ENCODE data around the gene CEACAM19. TPM values are rescaled to one million over a fixed set of nuclear protein-coding genes. Genes with fewer than 3 reads are reported as not detected.

Gene CEACAM19
- total RNA-seq, 1 experiment from 2014 or later = 3.5 TPM

DNA sequence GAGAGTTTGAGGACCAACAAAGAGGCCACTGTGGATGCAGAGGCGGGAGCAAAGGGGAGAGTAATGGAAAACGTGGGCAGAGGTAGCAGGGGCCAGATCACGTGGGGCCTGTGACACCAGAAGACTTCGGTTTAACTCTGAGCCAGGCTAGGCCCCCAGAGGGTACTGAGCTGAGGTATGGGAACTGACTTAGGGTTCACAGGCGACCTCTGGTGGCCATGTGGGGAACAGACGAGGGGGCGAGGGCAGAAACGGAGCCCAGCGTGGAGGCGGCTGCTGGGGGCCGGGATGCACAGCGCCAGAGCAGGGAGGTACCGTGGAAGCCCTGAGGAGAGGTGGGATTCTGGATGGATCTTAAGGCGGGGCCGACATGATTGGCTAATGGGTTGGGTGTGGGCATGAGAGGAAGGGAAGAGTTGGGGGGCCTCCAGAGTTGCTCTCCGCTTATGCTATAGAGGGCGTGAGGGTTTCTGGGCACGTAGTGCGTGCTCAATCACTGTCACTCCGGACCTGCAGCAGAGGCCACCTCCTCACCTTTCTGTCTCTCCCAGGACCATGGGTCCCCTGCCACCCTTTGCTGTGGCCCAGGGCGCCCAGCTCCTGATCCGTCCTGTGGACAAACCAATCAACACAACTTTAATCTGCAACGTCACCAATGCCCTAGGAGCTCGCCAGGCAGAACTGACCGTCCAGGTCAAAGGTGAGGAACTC is 13.9 kb upstream of the CEACAM19 start:
- H2BK120ac ChIP-seq (ENCODE audit: low read depth, low read length, poor library complexity, severe bottlenecking) = no peak overlapping the region
- no peak overlapping the region for H3K4me2 ChIP-seq (ENCODE audit: insufficient read depth, insufficient read length, low read length)
- no peaks in the 10 kb centered on the region for H3K9me3 ChIP-seq (ENCODE audit: control insufficient read depth, low read depth, low read length)
- peaks cover 2 to 4% of the 10 kb centered on the region in 2 experiments; a peak in 2 of 5 replicates for H3K9me3 Mint-ChIP-seq
- H3K79me2 ChIP-seq (ENCODE audit: insufficient read depth, low read length) = no peaks in the 10 kb centered on the region
- DNase-seq = peak; percentile 86
- no peak overlapping the region for H4K8ac ChIP-seq (replicated peaks; ENCODE audit: insufficient read length, low read depth, low read length)
- H3K9ac ChIP-seq (ENCODE audit: extremely low read depth, insufficient read length, low read length) = no peak overlapping the region
- no peak overlapping the region for H3T11ph ChIP-seq (ENCODE audit: low read length)
- H3K27me3 Mint-ChIP-seq (ENCODE audit: low read depth) = no peaks in the 10 kb centered on the region
- H3K36me3 Mint-ChIP-seq (ENCODE audit: insufficient read depth in 1 of 3, low read depth in 3 of 3) = peaks cover 38 to 79% (median 61%) of the 10 kb centered on the region in 3 experiments
- H2AFZ ChIP-seq (ENCODE audit: low read length) = no peak overlapping the region
- H3K18ac ChIP-seq (ENCODE audit: insufficient read length, low read depth, low read length) = no peak overlapping the region
- no peaks in the 10 kb centered on the region for H3K27me3 ChIP-seq (ENCODE audit: insufficient read depth, low read length)
- H3K56ac ChIP-seq (ENCODE audit: insufficient read length, low read depth, low read length) = no peak overlapping the region
- no peaks in the 10 kb centered on the region for H3K4me1 ChIP-seq (ENCODE audit: insufficient read depth, low read length)
- no peak overlapping the region for H2BK15ac ChIP-seq (ENCODE audit: low read depth, low read length)
- H3K4me1 Mint-ChIP-seq = peaks cover 2 to 5% of the 10 kb centered on the region in 2 experiments; a peak in 2 of 4 replicates
- H3K27ac ChIP-seq (ENCODE audit: insufficient read length, low read depth, low read length) = no peak overlapping the region
- no peak overlapping the region for H3K14ac ChIP-seq (ENCODE audit: insufficient read depth, low read length)
- no peak overlapping the region for H2BK12ac ChIP-seq (ENCODE audit: insufficient read length, low read depth, low read length)
- no peak overlapping the region for H3K4ac ChIP-seq (ENCODE audit: low read depth, low read length)
- no peak overlapping the region for H2AK5ac ChIP-seq (ENCODE audit: insufficient read length, low read length)
- H3K27ac Mint-ChIP-seq = peak overlapping the region in 1 of 3 experiments; percentile 55; a peak in 1 of 7 replicates
- WGBS (ENCODE audit: extremely low coverage, insufficient read length, low lambda C conversion rate) = no CpG with 5 or more reads among the region's 25 CpGs
- TF ChIP-seq, protein P1, sequence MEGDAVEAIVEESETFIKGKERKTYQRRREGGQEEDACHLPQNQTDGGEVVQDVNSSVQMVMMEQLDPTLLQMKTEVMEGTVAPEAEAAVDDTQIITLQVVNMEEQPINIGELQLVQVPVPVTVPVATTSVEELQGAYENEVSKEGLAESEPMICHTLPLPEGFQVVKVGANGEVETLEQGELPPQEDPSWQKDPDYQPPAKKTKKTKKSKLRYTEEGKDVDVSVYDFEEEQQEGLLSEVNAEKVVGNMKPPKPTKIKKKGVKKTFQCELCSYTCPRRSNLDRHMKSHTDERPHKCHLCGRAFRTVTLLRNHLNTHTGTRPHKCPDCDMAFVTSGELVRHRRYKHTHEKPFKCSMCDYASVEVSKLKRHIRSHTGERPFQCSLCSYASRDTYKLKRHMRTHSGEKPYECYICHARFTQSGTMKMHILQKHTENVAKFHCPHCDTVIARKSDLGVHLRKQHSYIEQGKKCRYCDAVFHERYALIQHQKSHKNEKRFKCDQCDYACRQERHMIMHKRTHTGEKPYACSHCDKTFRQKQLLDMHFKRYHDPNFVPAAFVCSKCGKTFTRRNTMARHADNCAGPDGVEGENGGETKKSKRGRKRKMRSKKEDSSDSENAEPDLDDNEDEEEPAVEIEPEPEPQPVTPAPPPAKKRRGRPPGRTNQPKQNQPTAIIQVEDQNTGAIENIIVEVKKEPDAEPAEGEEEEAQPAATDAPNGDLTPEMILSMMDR (conservative IDR thresholded peaks at IDR 0.05) = peak; percentile 95
- H3K23ac ChIP-seq (ENCODE audit: insufficient read length, low read depth, low read length) = no peak overlapping the region
- no peaks in the 10 kb centered on the region for H3K79me1 ChIP-seq (ENCODE audit: insufficient read depth, low read depth, low read length, poor library complexity, severe bottlenecking)
- H4K20me1 ChIP-seq (ENCODE audit: control insufficient read depth, insufficient read depth, insufficient read length) = no peaks in the 10 kb centered on the region
- no peak overlapping the region for H2BK20ac ChIP-seq (ENCODE audit: low read depth, low read length, poor library complexity, severe bottlenecking)
- no peak overlapping the region for H2BK5ac ChIP-seq (ENCODE audit: insufficient read length, low read length)
- no peaks in the 10 kb centered on the region for H3K23me2 ChIP-seq (ENCODE audit: insufficient read length, low read depth, low read length, poor library complexity, severe bottlenecking)
- H3K4me3 Mint-ChIP-seq = peak overlapping the region in 1 of 2 experiments; percentile 12; a peak in 1 of 5 replicates
- H4K5ac ChIP-seq (ENCODE audit: insufficient read length, low read depth, low read length) = no peak overlapping the region
- no peak overlapping the region for H4K91ac ChIP-seq (ENCODE audit: insufficient read length, low read depth, low read length)
